Duodenal mucosa (tissue), 2 donors: ENCODE data around the gene MAGI2.

Experiments used
- H3K27ac ChIP-seq: one replicate; pipeline ENCODE4 v1.7.0; 2013; ENCODE audit warnings: low read depth, low read length
- H3K27me3 ChIP-seq, 2 donors: one replicate each; pipeline ENCODE4 v1.7.0; 2013; ENCODE audit warnings: low read length in 2 of 2, control low read depth in 1 of 2; ENCODE audit not compliant: insufficient read depth in 2 of 2, control insufficient read depth in 1 of 2
- H3K36me3 ChIP-seq, 2 donors: one replicate each; pipeline ENCODE4 v1.7.0; 2013; ENCODE audit warnings: low read length in 2 of 2, control low read depth in 1 of 2; ENCODE audit not compliant: insufficient read depth in 2 of 2, control insufficient read depth in 1 of 2
- H3K4me1 ChIP-seq, 2 donors: one replicate each; pipeline ENCODE4 v1.7.0; 2013; ENCODE audit warnings: low read length in 2 of 2, control low read depth in 1 of 2; ENCODE audit not compliant: insufficient read depth in 2 of 2, control insufficient read depth in 1 of 2
- H3K4me3 ChIP-seq, 2 donors: one replicate each; pipeline ENCODE4 v1.7.0; 2013; ENCODE audit warnings: low read length in 2 of 2, low read depth in 1 of 2
- H3K9ac ChIP-seq, 2 donors: one replicate each; pipeline ENCODE4 v1.7.0; 2013; ENCODE audit warnings: low read length in 2 of 2, low read depth in 1 of 2
- H3K9me3 ChIP-seq, 2 donors: one replicate each; pipeline ENCODE4 v1.7.0; 2013; ENCODE audit warnings: low read length in 2 of 2, control low read depth in 1 of 2; ENCODE audit not compliant: control insufficient read depth in 1 of 2

Gene MAGI2

DNA sequence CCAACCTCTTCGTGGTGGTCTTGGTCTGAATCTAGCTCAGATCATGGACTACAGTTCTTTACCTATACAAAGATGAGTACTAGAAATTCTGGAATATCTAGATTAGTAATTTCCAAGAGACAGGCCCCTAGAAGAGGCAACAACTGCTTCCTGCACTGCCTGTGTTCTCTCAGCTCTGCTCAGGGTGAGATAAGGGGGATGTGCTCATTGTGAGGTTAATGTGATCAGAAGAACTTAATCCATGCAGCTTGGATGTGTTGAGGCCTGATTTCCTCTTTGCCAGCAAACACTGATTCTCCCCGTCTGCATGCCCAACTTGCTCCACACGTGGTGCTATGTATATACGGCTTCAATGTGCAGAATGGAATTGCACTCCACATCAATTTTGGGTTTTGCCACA lies 1386.9 kb downstream of the MAGI2 start:
- no peaks in the 10 kb centered on the region for H3K4me1 ChIP-seq
- H3K36me3 ChIP-seq = no peaks in the 10 kb centered on the region
- H3K9ac ChIP-seq = no peak overlapping the region
- H3K27me3 ChIP-seq = no peaks in the 10 kb centered on the region
- H3K27ac ChIP-seq = no peak overlapping the region
- no peaks in the 10 kb centered on the region for H3K9me3 ChIP-seq
- no peak overlapping the region for H3K4me3 ChIP-seq

DNA sequence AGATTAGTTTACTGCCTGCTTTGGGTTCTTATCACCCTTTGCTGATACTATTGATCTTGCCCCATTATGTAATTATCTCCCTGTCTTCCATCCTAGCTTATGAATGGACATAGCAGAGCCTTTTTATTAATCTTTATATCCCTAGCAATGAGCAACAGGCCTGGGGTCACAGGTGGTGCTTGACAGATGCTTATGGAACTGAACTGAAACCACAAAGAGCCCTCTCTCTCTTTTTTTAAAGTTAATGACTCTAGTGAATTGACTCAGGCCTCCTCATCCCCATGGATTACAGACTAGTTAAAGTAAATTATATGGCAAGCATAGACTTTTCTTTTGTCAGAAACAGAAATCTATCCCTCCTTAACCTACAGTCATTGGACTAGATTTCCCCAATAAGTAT lies 1389.7 kb downstream of the MAGI2 start:
- Histone ChIP-seq H3K27me3 (no peaks in the 10 kb centered on the region), H3K4me1 (no peaks in the 10 kb centered on the region), H3K9me3 (no peaks in the 10 kb centered on the region), H3K4me3 (no peak overlapping the region), H3K27ac (no peak overlapping the region), H3K9ac (no peak overlapping the region), H3K36me3 (no peaks in the 10 kb centered on the region)

DNA sequence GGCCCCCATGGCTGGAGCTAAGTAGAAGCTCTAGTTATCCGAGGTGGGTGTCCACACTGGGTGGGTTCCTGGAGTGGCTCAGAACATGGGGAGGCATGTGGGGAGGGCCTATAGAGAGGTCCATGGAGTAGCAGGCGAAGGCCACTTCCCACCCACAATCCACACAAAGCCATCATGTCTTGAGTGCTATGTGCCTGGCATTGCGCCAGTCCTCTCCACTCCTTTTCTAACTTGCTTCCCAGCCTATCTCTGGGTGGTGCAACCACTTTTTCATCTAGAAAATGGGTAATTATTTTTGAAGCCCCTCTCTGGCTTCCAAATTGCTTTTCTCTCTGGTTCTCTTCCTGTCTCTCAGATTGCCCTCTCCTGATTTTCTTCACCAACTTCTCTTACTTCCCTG lies 1391.3 kb downstream of the MAGI2 start:
- Histone ChIP-seq H3K4me1 (no peaks in the 10 kb centered on the region), H3K27me3 (no peaks in the 10 kb centered on the region), H3K36me3 (no peaks in the 10 kb centered on the region), H3K27ac (no peak overlapping the region), H3K4me3 (no peak overlapping the region), H3K9me3 (no peaks in the 10 kb centered on the region), H3K9ac (no peak overlapping the region)

DNA sequence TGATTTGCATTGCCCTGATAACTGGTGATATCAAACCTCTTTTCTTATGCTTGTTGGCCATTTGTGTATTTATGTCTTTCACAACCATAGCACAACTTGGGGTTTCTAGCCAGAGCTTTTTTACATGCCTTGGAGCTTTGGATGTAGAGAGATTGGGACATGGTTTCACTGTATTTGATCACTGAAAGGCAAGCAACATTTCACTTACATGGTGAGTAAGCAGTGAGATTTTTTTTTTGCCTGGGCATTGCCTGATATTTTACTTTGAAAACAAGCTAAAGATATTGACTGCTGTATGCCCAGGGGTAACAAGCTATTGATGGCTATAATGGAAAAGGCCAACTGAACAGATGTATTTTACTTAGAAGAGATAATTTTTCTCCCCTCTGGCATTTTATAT lies 1395.9 kb downstream of the MAGI2 start:
- Histone ChIP-seq H3K27ac (no peak overlapping the region), H3K9me3 (no peaks in the 10 kb centered on the region), H3K9ac (no peak overlapping the region), H3K4me3 (no peak overlapping the region), H3K4me1 (no peaks in the 10 kb centered on the region), H3K36me3 (no peaks in the 10 kb centered on the region), H3K27me3 (no peaks in the 10 kb centered on the region)

DNA sequence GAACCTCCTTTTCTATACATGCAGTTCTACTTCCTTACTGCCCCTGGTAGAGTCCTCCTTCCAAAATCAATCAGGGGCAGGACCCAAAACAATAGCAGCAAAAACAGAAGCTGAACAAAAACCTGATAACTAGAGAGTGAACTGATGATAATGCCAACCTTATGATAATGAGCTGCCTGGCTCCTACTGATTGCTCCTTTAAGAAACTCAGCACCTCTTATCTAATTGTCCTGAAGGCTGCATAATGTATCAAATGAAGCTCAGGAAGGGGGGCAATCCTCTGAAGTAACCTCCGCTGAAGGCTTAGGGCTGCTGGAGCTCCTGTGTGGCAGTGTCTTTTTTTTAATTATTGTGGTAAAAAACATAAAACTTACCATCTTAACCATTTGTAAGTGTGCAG lies 1397.9 kb downstream of the MAGI2 start:
- Histone ChIP-seq H3K27ac (no peak overlapping the region), H3K27me3 (no peaks in the 10 kb centered on the region), H3K9me3 (no peaks in the 10 kb centered on the region), H3K36me3 (no peaks in the 10 kb centered on the region), H3K9ac (no peak overlapping the region), H3K4me3 (no peak overlapping the region), H3K4me1 (no peaks in the 10 kb centered on the region)

DNA sequence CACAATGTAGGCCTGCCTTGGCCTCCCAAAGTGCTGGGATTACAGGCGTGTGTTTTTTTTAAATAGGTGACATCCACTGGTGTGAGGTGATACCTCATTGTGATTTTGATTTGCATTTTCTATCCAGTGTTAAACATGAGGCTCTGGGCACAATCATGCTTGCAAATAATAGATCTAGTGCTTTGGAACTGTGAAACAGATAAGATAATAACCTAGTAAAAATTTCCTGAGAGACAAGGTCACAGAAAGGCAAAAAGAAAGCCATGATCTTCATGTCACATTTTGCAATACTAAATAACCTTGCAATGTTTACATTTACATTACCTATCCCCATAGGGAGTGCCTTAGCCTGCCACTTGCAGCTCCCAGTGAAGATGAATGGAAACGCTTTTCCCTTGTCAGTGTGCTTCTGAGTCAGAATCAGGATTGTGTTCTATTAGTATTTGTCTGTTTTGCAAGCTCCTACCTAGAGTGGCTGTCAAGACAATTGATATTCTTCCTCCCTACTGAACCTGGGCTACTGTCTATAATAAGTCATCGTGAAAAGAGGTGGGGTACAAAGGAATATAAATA lies 1398.4 kb downstream of the MAGI2 start:
- Histone ChIP-seq H3K9me3 (no peaks in the 10 kb centered on the region), H3K36me3 (no peaks in the 10 kb centered on the region), H3K4me1 (no peaks in the 10 kb centered on the region), H3K9ac (no peak overlapping the region), H3K27ac (no peak overlapping the region), H3K4me3 (no peak overlapping the region), H3K27me3 (no peaks in the 10 kb centered on the region)

DNA sequence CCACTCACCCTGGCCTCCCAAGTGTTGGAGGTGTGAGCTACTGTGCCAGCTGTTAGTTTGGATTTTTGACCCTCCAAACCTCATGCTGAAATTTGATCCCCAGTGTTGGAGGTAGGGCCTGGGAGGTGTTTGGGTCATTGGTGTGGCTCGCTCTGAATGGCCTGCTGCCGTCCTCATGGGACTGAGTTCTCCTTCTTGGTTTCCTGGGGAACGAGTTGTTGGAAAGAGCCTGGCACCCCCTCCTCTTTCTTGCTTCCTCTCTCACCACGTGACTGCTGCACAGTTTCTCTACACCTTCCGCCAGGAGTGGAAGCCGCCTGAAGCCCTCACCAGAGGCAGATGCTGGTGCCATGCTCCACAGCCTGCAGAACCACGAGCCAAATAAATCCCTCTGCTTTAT lies 1401.4 kb downstream of the MAGI2 start:
- peaks cover 0 to 4% of the 10 kb centered on the region in 2 donors for H3K4me1 ChIP-seq
- no peak overlapping the region for H3K4me3 ChIP-seq
- no peak overlapping the region for H3K27ac ChIP-seq
- no peaks in the 10 kb centered on the region for H3K9me3 ChIP-seq
- H3K9ac ChIP-seq = no peak overlapping the region
- no peaks in the 10 kb centered on the region for H3K27me3 ChIP-seq
- no peaks in the 10 kb centered on the region for H3K36me3 ChIP-seq

DNA sequence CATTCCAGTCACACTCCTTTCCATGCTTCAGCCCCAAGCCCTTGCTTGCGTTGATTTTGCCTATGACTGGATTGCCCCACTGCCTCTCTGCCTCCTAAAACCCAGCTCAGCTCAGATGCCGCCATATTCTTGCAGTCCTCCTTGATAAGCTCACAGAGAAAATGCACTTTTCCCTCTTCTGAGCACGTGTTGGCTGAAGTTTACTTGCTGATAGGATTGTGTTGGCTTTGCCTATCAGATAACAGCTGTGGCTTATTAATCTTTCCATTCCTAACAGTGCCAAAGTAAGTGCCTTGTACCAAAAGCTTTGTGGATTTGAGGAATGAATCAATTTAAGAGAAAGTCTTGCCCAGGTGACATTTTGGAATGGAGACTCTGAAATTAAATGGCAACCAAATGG lies 1405.7 kb downstream of the MAGI2 start:
- Histone ChIP-seq H3K27me3 (no peaks in the 10 kb centered on the region), H3K36me3 (no peaks in the 10 kb centered on the region), H3K9me3 (no peaks in the 10 kb centered on the region), H3K4me3 (no peak overlapping the region), H3K9ac (no peak overlapping the region), H3K4me1 (peaks cover 0 to 4% of the 10 kb centered on the region in 2 donors), H3K27ac (no peak overlapping the region)

DNA sequence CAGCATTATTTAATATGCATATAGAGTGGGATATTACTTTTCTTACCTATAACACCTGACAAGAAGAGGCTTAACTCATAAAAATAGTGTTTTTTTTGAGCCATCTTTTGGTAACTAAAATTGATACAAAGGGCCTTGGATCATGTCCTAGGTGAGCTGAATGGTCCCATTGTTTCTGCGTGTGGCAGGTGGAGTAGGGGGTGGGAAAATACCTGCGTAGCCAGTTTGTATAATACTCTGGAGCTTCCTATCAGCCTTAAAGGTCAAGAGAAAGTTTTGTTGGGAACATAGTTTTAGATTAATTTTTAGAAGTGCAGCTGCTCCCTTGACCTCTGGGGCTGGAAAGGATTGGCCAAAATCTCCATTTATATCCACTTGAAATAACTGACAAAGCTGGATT lies 1410.3 kb downstream of the MAGI2 start:
- Histone ChIP-seq H3K27me3 (no peaks in the 10 kb centered on the region), H3K4me3 (no peak overlapping the region), H3K36me3 (no peaks in the 10 kb centered on the region), H3K9ac (no peak overlapping the region), H3K4me1 (peaks cover 0 to 4% of the 10 kb centered on the region in 2 donors), H3K9me3 (no peaks in the 10 kb centered on the region), H3K27ac (no peak overlapping the region)

DNA sequence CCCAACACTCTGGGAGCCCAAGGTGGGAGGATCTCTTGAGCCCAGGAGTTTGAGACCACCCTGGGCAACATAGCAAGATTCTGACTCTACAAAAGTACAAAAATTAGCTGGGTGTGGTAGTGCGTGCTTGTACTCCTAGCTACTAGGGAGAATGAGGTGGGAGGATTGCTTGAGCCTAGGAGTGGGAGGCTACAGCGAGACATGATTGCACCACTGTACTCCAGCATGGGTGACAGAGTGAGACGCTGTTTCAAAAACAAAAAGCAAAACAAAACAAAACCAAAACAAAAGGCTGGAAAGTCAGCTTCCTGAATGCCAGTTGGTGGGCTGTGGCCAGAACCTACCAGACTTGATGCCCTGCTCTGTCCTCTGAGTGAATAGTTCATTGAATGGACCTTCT lies 1412.0 kb downstream of the MAGI2 start:
- Histone ChIP-seq H3K4me3 (no peak overlapping the region), H3K9me3 (no peaks in the 10 kb centered on the region), H3K36me3 (no peaks in the 10 kb centered on the region), H3K9ac (no peak overlapping the region), H3K27ac (no peak overlapping the region), H3K27me3 (no peaks in the 10 kb centered on the region), H3K4me1 (no peaks in the 10 kb centered on the region)
